Measurements from ENCODE around the gene ETV5.
A peak's percentile ranks its signal among the peaks of the same experiment; 100 is the strongest.
"Not testable (repeated sequence)": the region's sequence is repeated elsewhere in the genome, so short reads cannot be mapped to it uniquely, and the experiment has no call there.

The ETV5 gene

DNA sequence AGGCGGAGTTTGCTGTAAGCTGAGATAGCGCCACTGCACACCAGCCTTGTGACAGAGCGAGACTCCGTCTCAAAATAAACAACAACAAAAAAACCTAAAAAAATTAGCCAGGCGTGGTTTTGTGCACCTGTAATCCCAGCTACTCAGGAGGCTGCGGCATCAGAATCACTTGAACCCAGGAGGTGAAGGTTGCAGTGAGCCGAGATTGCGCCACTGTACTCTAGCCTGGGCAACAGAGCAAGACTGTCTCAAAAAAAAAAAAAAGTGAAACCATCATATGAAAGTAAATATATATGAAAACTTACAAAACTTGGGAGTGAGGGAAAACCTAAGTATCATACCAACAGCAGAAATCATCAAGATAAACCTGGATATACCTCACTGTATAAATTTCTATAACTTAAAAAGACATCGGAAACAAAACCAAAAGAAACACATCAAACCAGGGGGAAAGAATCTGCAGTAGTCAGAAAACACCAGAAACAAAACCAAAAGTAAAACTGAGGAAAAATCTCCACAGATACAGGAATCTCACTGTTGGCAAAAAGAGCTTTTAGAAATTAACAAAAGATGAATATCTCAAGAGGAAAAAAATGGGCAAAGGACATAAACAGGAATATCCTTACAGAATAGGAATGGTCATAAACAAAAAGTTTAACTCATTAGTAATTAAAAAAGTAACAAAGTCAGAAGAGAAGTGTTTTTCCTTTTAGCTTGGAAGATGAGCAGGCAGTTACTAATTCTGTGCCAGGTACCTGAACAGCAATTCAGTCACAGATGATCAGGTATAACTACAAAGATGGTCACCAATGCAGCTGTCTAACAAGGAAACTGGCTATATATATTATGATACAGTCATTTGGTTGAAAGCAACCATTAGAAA is 41.3 kb downstream of the ETV5 start:
- ATAC-seq: peak; percentile 19
- no peak for DNase-seq

DNA sequence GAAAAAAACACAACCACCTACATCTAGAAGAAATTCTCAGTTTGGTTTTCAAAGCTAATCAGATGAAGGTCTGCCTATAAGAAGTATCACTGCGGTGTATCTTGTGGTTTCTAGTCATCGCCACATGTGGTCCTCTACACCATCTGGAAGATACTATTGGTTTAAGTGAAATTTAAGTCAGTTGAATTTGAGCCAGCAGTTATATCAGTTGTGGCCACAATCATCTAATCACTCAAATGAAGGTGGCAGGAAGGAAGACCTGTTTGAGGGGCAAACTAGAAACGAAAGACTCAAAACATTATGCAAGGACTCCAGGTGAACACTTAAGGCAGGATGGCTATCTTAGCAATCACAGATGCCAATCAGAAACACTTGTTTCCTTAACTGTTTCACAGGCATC is 48.7 kb downstream of the ETV5 start:
- ATAC-seq (peak; percentile 90), DNase-seq (peak; percentile 21)

DNA sequence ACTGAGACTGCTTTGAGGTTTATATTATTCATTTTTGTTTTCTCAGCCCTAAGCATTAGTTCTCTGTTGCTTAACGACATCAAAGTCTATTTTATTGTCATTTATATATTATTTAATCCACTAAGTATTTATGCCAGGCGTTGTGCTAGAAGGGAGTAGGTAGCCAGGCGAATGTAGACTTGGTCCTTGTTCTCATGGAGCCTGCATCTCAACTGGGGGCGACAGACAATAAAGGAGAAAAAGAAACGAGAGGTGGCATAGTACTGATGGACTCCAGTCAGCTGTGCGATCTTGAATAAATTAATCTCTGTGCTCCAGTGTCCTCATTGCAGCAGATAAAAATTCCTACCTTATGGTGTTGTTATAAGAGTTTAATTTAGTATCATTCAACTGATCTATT is 49.7 kb downstream of the ETV5 start:
- DNase-seq (no peak), ATAC-seq (no peak)

DNA sequence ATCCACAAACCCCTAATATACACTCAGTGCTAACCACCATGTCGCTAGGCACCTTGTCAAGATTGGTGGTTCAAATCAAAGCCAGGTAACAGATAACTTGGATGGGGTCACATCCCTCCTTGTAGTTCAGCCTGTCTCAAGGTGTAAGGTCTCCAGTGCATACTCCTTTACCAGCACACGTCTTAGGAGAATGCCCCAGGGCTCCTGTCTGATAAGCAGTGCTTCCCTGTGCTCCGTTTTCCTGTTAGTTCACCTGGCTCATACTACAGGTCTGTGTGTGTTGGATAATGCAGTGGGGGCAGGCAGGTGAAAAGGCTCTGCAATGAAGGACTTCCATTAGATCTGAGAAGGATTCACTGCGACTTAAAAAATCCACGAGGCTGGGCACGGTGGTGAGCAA is 50.7 kb downstream of the ETV5 start:
- no peak for DNase-seq
- ATAC-seq: no peak

DNA sequence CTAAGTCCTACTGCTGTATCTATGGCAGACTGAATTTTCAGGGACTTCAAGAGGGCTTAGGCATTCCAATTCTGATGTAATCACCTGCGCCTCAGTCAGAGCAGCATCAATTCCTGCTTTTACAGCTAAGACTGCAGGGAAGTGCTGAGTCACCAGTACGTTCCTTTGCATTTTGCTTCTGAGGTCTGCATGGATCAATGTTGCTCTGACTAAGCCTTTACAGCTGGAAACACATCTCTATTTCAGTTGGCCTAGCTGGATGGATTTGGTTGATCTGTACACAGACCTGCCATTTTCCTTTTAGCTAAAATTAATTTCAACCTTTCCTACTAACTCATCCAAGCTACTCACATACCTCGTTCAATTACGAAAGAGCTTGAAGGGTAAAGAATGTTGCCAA is 51.3 kb downstream of the ETV5 start:
- DNase-seq (no peak), ATAC-seq (no peak)

DNA sequence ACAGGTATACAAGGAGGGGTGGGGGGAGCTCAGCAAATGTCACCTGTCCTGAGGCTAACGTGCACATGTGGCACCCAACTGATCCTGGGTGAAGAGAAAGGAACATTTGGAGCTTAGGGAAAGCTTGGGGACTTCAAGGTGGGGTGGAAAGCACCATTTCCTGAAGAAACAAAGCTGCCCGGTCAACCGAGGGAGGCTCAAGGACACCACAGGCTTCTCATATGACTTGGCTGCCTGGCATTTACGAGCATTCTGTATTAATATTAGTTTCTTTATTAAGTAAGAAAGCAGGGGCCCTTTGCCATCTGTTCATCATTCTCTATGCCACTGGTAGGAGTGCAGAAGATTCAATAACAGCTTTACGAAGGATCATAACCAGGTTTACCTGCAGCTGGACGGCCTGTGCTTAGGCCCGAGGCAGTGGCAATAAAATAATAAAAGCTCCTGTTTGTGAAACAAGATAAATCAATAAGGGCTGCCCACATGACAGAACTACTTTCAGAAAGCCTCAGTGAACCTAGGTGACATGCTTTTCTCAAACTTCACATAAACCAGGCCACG is 54.0 kb downstream of the ETV5 start:
- DNase-seq: no peak
- ATAC-seq: no peak

DNA sequence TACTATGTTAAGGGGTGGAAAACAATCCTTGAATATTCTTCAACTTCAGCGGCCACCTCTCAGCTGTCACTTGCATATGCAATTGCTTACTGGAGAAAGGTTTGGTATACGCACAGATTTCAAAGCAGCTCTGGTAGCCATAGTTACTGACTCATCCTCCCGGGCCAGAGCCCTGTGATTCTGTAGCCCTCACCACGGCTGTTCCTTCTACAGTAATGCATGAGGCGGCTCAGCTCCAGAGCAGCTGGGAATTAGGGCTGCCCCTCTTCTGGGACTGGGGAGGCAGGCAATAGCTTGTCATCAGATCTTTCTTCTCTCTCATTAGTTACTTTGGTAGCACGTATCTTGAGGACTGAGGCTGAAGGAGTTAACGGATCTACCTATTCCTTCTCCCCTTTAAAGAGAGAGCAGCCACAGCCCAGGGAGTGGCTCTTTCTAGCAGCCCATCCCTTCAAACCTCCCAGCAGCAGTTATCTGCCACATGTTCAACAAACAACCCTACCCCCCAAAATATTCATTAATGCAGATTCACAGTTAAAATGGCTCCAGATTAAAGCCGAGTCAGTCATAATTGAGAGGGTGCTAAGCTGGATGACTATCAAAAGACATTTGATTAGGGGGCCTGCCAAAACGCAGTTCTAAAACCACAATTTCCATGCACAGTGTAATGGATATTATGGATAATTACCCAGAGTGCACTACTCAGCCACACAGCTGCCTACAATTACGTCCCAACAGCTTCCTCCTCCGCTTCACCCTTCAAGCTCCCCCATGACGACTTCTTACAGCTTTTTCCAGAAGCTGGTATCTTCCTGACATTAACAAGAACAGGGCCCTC is 54.7 kb downstream of the ETV5 start:
- no peak for ATAC-seq

DNA sequence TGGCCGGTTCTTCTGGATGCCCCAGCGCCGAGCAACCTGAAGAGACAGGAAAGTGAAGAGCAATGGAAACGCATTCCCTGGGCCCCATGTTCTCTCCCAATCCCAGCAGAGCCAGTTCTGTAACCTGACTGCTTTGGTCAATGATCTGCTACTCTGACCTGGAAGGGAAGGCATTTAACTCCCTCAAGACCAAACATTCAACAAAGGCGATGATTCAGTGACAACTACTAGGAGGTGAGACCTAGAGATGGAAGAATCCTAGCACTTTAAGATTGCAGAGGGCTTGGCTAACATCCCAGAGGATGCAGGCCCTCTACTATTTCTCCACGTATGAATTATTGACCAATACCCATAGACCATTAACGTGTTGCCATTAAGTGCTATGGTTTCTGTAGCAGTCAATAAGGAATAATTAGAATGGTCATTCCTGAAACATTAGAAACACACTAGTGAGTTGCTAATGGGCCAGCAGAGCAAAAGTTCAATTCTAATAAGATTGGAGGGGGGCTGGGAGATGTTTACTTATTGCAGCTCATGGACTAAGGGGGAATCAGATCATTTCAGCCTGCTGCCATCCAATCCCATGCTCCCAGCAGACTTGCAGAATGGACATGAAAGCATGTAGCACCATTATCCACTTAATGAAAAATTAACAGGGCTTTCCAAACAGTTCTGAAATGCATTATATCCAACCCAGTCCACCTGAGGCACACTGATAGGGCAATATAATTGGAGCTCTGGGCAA is 56.6 kb downstream of the ETV5 start:
- DNase-seq (no peak), ATAC-seq (no peak)

More for the DNA sequence above, 54.7 kb downstream of the ETV5 start:
- DNase-seq: no peak

DNA sequence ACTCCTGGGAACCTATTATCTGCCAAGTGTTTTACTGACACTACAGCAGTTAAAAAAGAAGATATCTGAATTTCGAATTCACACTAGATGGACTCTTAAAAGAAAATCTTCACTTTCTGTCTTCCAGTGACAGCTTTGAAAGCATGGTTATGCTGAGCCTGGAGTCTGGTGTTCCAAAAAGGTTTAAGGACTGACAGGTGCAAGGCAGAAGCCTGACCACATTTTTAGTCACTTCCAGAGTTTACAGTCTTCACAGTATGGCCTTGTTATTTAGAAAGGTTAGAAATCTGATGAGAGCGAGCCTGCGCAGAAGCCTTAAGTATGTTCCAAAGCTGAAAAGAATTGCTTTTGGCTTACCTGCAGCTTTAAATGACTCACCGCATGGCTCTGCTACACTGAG is 59.9 kb downstream of the ETV5 start:
- no peak for DNase-seq
- no peak for ATAC-seq

DNA sequence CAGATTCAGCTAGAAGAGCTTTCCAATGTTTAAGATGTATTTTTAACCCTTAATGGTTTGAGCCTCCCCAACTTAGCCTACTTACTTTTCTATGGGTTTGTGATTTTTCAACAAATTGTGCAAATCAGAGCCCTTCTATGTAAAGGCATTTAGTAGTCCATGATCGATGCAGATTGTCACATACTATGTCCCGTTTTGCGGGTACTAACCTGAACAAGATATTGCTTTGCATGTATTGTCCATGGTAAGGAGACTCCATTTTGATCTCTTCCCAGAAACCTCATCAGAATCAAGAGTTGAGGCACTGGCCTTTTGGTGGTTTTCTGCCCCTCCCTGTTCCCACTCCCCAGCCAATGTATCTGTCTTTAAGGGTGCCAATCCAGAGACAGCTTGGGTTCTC is 60.8 kb downstream of the ETV5 start:
- DNase-seq (no peak), ATAC-seq (no peak)

DNA sequence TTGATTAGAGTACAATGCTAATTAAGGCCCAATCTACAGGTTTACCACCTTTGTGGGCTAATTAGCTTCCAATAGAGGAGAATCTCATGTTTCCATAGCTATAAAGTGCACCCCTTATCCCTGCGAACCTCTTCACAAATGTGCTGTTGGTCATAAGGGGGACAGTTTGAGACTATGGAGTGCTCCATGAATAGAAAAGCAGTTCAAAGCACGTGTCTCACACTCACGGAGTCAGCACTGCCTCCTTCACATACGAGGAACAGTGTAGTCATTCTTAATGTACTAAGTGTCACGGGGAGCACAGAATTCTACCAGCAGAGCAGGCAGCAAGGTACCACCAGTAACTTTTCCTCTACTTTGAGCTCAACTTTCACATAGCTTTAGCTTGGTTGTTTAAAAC is 62.1 kb downstream of the ETV5 start:
- DNase-seq (no peak), ATAC-seq (no peak)

DNA sequence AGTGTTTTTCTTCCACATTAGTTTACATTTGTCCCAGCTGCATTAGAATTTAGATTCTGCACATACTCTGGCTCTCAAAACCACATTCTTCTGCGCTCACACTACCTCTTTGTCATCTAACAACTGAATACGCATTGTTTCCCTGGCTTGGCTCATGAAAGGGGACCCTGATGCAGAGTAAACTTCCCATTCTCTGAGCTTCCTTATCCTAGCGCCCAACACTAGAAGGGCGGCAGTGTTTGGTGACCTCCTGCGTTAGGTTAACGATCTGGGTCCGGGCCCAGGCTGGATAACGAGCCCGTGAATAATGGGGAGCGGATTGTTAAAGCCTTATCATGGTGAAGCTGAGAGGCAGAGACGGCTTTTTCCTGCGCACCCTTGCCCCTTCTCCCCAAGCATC is 63.9 kb downstream of the ETV5 start:
- no peak for DNase-seq
- no peak for ATAC-seq

DNA sequence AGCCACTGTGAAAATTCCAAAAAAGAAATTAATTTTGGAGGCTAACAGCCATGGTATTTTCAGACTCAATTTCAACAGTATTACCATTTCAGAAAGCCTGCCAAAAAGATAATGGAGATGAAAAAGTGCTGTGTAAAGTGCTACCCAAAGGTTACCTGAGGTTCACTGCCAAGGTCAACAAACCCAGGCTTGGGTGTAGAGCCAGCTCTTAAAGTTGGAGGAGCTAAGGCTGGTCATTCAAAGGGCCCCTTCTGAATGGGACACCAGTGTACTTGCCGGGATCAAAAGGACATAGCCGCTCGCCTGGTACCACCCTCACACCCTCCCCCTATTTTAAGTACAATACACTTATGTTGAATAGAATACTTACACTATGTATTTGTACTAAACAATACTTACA is 64.5 kb downstream of the ETV5 start:
- ATAC-seq (no peak), DNase-seq (no peak)

DNA sequence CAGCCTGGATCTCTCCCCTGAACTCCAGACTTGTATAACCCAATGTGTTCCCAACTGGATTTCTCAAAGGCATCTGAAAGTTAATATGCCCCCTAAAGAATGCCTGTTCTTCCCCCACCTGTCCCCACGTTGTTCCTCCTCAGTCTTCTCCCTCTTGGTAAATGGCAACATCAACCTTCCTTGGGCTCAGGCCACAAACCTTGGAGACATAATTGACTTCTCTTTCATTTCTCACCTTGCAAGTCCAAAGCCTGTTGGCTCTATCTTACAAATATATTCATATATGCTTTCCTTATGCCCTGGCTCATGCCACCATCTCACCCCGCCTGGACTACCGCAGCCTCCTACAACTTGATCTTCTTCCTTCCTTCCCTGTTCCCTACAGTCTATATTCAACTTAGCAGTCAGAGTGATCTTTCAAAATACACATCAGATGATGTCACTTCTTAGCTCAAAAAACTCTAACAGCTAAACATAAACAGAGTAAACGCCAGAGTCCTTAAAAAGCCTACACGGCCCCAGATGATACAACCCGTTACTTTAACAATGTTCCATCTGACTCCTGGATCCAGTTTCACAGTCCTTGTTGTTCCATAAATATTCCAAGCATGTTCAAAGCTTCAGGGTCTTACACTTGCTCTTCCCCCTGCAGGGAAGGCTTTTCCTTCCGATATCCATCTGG is 66.2 kb downstream of the ETV5 start:
- DNase-seq (no peak), ATAC-seq (no peak)

DNA sequence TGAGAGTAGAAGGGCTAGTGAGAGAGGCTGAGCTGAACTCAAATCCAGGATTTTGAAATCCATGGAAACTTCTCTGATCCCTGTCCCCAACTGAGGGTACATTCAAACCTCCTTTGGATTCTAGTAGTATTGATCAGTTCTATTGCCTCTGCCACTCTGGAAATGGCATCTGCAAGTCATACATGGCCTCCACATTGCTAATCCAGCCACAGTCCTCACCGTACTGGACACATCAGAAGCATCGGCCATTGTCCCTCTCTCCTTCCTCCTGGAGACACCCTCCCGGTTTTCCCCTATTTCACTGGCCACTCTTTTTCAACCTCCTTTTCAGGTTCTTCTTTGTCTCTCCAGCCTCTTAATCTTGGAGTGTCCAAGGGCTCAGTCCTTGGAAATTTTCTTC is 66.9 kb downstream of the ETV5 start:
- ATAC-seq: no peak
- DNase-seq: no peak

DNA sequence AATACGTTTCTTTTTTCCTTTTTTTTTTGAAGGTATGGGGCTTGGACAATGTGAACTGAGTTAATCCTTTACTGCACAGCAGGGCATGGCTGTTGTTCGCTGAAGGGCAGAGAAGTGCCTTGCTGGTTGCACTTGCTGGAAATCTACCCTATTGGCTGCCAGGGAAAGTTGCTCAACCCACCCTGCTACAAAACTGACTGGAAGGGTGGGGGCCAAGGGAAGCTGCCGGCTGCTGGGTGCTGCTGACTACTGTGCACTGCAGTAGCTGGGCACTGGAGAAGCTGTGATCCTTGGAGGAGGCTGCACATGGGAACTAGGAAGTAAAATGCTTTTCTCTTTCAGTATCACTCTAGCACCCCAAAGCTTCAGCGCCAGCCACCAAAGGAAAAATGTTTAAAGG is 70.5 kb downstream of the ETV5 start:
- no peak for ATAC-seq

DNA sequence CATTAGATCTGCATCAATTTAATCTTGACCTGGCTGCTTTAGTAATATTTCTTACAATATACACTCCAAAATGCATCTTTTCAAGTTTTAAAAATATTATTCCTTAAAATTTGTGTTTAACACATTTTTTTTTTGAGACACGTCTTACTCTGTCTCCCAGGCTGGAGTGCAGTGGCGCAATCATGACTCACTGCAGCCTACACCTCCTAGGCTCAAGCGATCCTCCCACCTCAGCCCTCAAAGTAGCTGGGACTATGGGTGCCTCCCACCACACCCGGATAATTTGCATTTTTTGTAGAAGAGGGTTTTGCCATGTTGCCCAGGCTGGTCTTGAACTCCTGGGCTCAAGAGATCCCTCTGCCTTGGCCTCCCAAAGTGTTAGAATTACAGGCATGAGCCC is 73.6 kb downstream of the ETV5 start:
- no peak for DNase-seq

More for the DNA sequence above, 70.5 kb downstream of the ETV5 start:
- DNase-seq: no peak

DNA sequence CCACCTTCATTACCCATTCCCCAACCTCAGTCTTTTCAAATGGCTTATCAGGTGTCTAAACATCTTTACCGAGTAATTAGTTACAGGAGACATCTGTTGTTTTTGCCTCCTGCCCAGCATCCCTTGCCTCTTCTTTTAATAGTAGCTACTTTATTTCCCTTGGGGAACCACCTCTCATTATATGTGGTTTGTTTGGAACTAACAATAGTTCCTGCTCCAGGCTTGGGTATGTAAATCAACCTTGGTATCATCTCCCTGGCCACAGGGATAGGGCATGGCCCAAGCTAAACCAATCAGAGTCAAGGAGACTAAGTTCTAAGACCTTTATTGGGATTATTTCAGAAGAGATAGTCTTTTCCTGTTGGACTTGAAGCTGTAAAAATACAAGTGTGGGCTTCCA is 76.6 kb downstream of the ETV5 start:
- ATAC-seq: no peak
- no peak for DNase-seq

More for the DNA sequence above, 73.6 kb downstream of the ETV5 start:
- ATAC-seq: no peak

DNA sequence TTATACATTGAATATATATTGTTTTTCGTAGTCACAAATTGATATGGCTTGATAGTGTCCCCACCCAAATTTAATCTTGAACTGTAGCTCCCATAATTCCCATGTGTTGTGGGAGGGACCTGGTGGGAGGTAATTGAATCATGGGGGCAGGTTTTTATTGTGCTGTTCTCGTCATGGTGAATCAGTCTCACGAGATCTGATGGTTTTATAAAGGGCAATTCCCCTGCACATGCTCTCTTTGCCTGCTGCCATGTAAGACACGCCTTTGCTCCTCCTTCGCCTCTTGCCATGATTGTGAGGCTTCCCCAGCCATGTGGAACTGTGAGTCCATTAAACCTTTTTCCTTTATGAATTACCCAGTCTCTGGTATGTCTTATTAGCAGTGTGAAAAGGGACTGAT is 82.9 kb downstream of the ETV5 start:
- ATAC-seq, DNase-seq: not testable (repeated sequence)

DNA sequence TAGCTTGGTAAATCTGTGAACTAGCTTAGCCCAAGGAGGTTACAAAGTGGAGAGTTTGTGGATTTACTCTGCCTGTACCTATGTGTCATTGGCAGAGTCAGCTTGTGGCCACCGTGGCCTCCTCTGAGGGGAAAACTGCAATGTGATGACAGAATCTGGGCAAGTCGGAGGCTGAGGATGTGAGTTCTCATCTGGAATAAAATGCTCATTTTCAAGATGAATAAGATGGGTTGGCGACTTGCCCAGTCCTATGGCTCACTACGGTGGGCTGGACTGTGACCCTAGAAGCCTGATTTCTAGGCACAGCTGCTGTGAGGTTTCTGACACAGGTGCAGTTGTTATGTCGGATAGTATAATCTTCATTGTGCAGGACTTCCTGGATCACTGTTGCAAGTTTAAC is 83.7 kb downstream of the ETV5 start:
- peak; percentile 74 for DNase-seq
- ATAC-seq: peak; percentile 99

DNA sequence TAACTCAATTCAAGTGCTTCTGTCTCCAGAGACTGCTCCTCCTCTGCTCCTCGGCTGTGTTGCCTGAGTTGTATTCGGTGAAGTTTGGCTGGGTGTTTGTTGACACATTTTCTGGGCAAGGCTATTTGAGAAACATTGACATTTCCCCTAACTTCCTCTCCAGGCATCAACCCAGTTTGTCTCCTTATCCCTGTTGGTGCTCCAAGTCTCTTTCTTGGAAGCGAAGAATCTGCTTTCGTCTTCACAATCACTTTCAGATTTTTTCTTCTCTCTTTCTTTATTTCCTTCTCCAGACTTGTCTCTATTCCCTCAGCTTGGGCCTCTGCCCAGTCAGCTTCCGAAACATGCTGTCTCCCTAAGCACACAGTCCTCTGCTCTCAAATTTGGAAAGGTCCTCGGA is 84.7 kb downstream of the ETV5 start:
- ATAC-seq (no peak), DNase-seq (no peak)

DNA sequence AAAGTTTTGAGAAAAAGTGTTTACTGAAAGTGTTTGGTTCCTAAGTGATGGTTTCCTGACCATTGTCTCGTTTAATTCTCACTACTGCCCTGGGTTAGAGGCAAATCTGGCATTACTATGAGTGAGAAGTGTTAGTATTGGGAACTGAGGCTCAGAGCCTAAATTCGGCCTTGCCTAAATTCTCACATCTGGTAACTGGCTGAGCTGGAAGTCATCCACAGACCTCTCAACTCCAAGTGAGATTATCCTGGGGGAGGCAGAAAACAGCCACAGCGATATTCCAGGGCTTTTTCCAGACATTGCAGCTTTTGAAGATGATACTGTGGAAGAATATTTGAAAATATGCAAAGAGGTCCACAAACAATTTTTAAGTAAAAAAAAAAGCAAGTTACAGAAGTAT is 86.0 kb downstream of the ETV5 start:
- DNase-seq (no peak), ATAC-seq (no peak)
